Measurements from ENCODE around the gene GREB1L. TPM values are rescaled to one million over a fixed set of nuclear protein-coding genes. Genes with fewer than 3 reads are reported as not detected.

Gene GREB1L
- total and polyA plus RNA-seq, 10 of the 15 experiments (the other 5 are each of a cell fraction or from before 2014, with no cell fraction given) = under 0.01 to 0.11 (median 0.03) TPM; not detected in 1

- H3K9me3 ChIP-seq (replicated peaks; ENCODE audit: control insufficient read depth, insufficient read depth, low read length) = no peaks in the 10 kb centered on the region
- no peaks in the 10 kb centered on the region for H3K4me1 ChIP-seq (ENCODE audit: control insufficient read depth, insufficient read depth, low read length)
- in situ Hi-C loops (cut with MboI) (no loop called here), intact Hi-C loops (cut with micrococcal nuclease; ENCODE audit: unreplicated experiment) (no loop called here)
- H3K27ac ChIP-seq (ENCODE audit: control insufficient read depth, insufficient read depth) = no peak overlapping the region
- H3K4me2 ChIP-seq (ENCODE audit: control insufficient read depth, insufficient read depth) = no peak overlapping the region
- H4K20me1 ChIP-seq (ENCODE audit: control insufficient read depth, insufficient read depth) = no peaks in the 10 kb centered on the region
- H3K79me2 ChIP-seq (ENCODE audit: control insufficient read depth, insufficient read depth, low read length) = no peaks in the 10 kb centered on the region
- no peaks in the 10 kb centered on the region for H3K36me3 ChIP-seq (ENCODE audit: control insufficient read depth in 2 of 2, insufficient read depth in 2 of 2, low read length in 1 of 2)
- ChIA-PET POLR2A (no interaction called here), SMC1A (ENCODE audit: uncharacterized antibody, unreplicated experiment) (no interaction called here), CTCF (no interaction called here), RAD21 (ENCODE audit: unreplicated experiment) (no interaction called here)
- ATAC-seq (no peak), DNase-seq (ENCODE audit: low read depth, low spot score) (no peak), FAIRE-seq (no peak)
- no peak overlapping the region for H2AFZ ChIP-seq (ENCODE audit: control insufficient read depth, low read depth, low read length)
- no peaks in the 10 kb centered on the region for H3K27me3 ChIP-seq (replicated peaks in 1 of 2; ENCODE audit: control insufficient read depth in 2 of 2, insufficient read depth in 2 of 2, low read length in 1 of 2)
- H3K4me3 ChIP-seq = no peak overlapping the region
- BruUV-seq (replicated peaks) = no TSS peak
- WGBS (ENCODE audit: insufficient coverage, insufficient replicate concordance, low lambda C conversion rate, missing lambda C conversion rate) = 89% methylated on average over 2 of the region's 2 CpGs
- TF ChIP-seq DPF2 (IDR thresholded peaks at IDR 0.05) = no peak
- TF ChIP-seq SIN3A (IDR thresholded peaks at IDR 0.05; ENCODE audit: low read depth, low read length) = no peak
- no peak for TF ChIP-seq MTA2 (IDR thresholded peaks at IDR 0.05; ENCODE audit: low read depth)
- TF ChIP-seq YBX1 (IDR thresholded peaks at IDR 0.05) = no peak
- TF ChIP-seq MTA3 (IDR thresholded peaks at IDR 0.05; ENCODE audit: borderline replicate concordance, low read length) = no peak
- no peak for TF ChIP-seq MYB (IDR thresholded peaks at IDR 0.05; ENCODE audit: borderline replicate concordance, low read depth, low read length)
- TF ChIP-seq NKRF (conservative IDR thresholded peaks at IDR 0.05) = no peak
- no peak for TF ChIP-seq ATF3 (IDR thresholded peaks at IDR 0.05; ENCODE audit: borderline replicate concordance, extremely low read depth, low read depth, low read length)
- TF ChIP-seq ZNF274 (IDR thresholded peaks at IDR 0.05; ENCODE audit: insufficient read depth, insufficient read length) = no peak
- TF ChIP-seq SP1 (IDR thresholded peaks at IDR 0.05; ENCODE audit: low read depth, low read length) = no peak
- TF ChIP-seq SUZ12 (IDR thresholded peaks at IDR 0.05; ENCODE audit: unreplicated experiment) = no peak
- TF ChIP-seq MLLT1 (IDR thresholded peaks at IDR 0.05) = no peak
- no peak for TF ChIP-seq SKIL (IDR thresholded peaks at IDR 0.05; ENCODE audit: low read depth, poor library complexity, severe bottlenecking)
- TF ChIP-seq TCF3 (IDR thresholded peaks at IDR 0.05; ENCODE audit: borderline replicate concordance, insufficient read depth, low read depth, low read length) = no peak
- TF ChIP-seq ZNF217 (IDR thresholded peaks at IDR 0.05) = no peak
- no peak for TF ChIP-seq NR2C1 (IDR thresholded peaks at IDR 0.05)
- H3K9ac ChIP-seq (ENCODE audit: control insufficient read depth, insufficient read depth, low read length) = no peak overlapping the region
Observed at GRCh38 chr18:21472741-21473140, 230.7 kb downstream of the GREB1L start.

Data from GM12878 (cell line).